ENCODE results near the gene VGLL4.

The VGLL4 gene

GRCh38 chr3:11625376-11626083 is 18.2 kb downstream of the VGLL4 start:
- DNase-seq, result no peak

DNA sequence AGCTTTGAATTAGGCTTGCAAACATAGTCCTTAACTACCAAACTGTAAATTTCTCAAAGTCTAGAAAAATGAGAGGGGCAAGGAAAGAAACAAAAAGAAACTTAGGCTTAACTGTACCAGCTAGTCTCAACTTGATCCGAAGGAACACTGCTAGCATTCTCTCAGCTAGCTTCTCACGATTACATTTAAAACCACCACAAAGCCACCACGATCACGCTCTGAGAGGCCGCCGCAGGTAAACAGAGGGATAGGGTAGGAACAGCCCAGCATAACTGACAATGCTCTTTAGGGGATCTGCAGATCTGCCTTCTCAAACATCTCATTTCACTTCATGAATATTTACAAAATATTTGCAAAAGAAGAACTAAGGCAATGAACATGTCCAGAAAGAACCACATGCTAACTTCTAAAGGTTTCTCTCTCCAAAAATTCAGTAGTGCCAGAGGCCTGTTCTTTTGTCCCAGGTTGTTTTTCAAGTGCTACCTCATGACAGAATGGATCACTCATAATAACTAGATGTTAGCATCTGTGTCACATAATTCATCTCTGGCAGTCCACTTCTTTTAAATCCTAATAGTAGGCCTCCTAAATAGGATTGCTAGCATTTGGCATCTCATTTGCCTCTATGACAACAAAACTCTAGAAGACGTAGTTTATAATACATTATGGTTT is 18.9 kb downstream of the VGLL4 start:
- no peak for DNase-seq

DNA sequence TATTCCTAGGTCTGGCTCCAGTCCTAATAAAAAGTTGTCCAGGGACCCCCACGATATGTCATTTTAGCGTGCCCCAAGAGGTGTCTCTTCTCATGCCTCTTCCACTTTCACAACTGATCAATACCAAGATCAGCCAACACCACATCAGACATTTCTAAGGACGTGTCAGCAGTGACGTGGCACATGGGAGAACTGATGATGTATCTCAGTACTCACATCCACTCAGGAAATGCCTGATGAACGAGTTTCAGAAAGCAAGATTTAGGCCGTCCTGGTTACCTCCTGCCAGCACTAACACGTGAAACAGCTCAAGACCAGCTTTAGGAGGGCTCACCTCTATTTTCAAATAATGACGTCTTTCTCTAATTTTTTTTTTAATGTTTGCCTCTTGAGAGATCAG is 19.6 kb downstream of the VGLL4 start:
- peak; percentile 64 for DNase-seq

- DNase-seq, result no peak
These were observed 20.8 kb downstream of the VGLL4 start for GRCh38 chr3:11622586-11623550.

DNA sequence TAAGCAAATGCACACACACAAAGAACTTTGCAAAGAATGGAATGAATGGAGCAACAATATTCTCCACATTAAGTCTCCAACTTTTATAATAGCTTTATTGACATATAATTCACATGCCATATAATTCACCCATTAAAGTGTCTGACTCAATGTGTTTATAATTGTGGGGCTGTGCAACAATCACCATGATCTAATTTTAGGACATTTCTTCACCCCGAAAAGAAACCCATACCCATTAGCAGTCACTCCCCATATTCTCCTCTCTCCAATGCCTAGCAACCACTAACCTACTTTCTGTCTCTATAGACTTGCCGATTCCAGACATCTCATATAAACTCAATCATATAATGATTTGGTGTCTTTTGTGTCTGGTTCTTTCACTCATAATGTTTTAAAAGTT is 22.6 kb downstream of the VGLL4 start:
- DNase-seq, result no peak

- no peak for DNase-seq
These were observed 23.6 kb downstream of the VGLL4 start for GRCh38 chr3:11619946-11620652.

DNA sequence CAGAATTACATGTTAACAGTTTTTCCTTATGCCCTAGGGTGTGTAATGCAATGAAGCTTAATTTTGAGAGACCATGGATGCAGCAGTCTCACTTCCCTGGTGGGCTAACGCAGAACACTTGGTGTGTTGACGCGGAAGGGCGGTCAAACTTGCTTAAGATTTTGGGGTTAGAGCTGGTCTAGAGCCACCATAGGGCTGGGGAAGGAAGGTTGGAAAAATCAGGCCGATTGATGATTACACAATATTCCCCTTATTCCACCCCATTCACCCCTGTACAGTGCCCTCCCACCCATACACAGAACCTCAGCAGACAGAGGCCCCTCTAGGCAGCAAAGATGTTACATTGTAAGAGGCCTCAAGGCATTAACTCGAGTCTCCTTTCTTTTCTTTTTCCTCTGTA is 24.3 kb downstream of the VGLL4 start:
- no peak for DNase-seq

GRCh38 chr3:11618904-11619303 is 24.8 kb downstream of the VGLL4 start:
- DNase-seq, result no peak

- no peak for DNase-seq
These were observed 27.2 kb downstream of the VGLL4 start for GRCh38 chr3:11616551-11616950.

- no peak for DNase-seq
These were observed 29.7 kb downstream of the VGLL4 start for GRCh38 chr3:11613851-11614487.

DNA sequence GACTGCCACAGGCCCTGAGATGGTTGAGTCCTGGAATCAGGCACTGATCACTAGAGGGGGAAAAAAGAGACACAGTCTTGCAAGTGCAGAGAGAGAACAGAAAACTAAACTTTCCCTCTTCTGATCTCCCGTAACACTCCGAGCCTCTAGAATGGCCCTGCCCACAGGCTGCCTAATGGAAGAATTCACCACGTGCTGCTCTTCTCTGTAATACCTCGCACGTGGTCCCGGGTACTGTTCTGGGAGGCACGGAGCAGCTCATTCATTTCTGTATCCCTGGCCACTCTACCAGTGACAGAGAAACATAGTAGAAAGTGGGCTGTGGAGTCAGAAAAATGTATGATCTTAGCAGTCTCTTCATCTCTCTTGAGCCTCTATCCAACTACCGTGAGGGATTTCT is 30.4 kb downstream of the VGLL4 start:
- no peak for DNase-seq

- no peak for DNase-seq
These were observed 31.1 kb downstream of the VGLL4 start for GRCh38 chr3:11612515-11613188.

DNA sequence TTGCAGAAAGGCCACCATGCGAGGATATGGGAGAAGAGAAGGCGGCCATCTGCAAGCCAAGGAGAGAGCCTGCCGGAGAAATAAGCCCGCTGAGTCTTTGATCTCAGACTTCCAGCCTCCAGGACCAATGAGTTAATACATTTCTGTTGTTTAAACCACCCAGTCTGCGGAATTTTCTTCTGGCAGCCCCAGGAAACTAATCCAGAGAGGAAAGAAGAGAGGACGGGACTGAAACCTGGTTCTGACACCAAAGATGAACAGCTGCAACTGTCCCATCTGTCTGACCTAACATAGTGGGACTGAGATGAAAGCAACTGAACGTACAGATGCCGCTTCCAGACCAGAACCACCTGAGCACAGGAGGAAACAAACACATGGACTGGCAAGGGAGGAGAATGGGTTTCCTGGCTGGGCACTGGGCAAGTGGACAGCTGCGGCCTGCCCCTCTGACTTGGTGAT is 32.3 kb downstream of the VGLL4 start:
- no peak for DNase-seq

GRCh38 chr3:11610700-11611275 is 32.9 kb downstream of the VGLL4 start:
- no peak for DNase-seq

DNA sequence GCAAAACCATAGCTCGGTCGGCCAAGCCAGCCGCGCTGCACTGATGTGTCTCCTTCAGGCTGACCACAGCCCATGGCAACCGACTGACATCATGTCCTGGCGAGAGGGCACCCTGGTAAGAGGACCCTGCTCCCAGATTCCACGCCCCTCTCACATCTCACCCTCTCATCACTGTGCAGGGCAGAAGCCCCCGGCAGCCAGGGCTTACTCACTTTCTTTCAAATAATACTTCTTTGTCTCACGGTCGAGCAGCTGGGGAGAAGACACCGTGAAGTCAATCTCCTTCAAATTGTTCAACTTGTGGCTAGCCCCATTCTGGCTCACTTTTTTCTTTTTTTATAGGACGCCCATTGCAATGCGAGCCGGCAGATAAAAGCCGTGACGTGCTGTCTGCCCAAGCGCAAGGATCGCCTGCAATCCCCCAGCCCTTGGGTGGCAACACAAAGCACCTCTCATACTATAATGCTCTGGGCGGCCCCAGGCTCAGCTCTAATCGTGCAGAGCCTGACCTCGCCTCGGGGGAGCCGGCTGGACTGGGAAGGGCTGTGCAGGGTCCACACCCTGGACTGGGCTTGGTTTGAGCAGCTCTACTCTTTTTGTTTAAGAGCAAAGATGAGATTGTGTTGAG is 33.6 kb downstream of the VGLL4 start:
- DNase-seq, result no peak

- DNase-seq, result no peak
These were observed 34.2 kb downstream of the VGLL4 start for GRCh38 chr3:11609481-11609880.

- DNase-seq, result no peak
These were observed 35.9 kb downstream of the VGLL4 start for GRCh38 chr3:11607816-11608215.

GRCh38 chr3:11606865-11607440 is 36.8 kb downstream of the VGLL4 start:
- DNase-seq, result no peak

DNA sequence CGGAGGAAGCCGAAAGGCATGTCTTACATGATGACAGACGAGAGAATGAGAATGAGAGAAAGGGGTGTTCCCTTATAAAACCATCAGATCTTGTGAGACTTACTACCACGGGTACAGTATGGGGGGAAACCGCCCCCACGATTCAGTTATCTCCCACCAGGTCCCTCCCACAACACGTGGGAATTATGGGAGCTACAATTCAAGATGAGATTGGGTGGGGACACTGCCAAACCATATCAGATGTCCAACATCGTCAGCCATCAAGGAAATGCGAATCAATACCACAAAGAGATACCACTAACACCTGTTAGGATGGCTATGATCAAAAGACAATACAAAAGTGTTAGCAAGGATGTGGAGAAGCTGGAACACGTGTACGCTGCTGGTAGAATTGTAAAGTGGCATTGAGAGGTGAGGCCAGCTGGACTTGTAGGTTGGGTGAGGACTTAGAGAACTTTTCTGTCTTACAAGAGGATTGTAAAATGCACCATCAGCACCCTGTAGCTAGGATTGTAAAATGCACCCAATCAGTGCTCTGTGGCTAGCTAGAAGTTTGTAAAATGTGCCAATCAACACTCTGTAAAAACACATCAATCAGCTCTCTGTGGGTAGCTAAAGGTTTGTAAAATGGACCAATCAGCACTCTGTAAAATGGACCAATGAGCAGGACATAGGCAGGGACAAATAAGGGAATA is 37.5 kb downstream of the VGLL4 start:
- DNase-seq, result no peak

GRCh38 chr3:11605398-11605797 is 38.3 kb downstream of the VGLL4 start:
- DNase-seq, result no peak

Data from NCI-H226 (cell line).